Activated CD4-positive, CD25-positive, alpha-beta regulatory T cell treated with anti-CD3 and anti-CD28 coated beads, Interleukin-2, amount 50 U/mL, for 24 hours (primary cell): ENCODE measurements around the gene SDCCAG8.

ENCODE experiments used
- ATAC-seq, 2 donors: fragments of 150-1000 bp; cut with Tn5 transposase; one replicate each; pipeline ENCODE4 v1.10.0; 2021; ENCODE audit warnings: mild to moderate bottlenecking in 1 of 2, moderate library complexity in 1 of 2

The SDCCAG8 gene

DNA sequence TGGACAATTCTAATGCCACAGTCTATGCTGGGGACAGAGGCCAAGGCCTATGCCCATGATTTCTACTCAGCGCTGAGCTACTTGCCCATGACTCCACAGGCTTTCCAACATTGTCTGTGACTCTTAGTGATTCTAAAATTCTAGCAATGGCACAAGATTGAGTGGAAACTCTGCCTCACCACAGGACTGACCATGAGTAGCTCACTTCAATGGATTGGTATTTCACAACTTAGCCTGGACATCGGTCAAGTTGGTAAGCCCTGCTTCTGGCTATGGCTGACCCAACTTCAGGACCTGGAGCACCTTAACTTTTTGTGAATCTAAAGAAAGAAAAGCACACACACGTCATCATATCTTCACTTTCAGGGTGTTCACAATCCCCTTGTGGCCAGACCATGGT, 255.1 kb downstream of the SDCCAG8 start:
- no peak for ATAC-seq

DNA sequence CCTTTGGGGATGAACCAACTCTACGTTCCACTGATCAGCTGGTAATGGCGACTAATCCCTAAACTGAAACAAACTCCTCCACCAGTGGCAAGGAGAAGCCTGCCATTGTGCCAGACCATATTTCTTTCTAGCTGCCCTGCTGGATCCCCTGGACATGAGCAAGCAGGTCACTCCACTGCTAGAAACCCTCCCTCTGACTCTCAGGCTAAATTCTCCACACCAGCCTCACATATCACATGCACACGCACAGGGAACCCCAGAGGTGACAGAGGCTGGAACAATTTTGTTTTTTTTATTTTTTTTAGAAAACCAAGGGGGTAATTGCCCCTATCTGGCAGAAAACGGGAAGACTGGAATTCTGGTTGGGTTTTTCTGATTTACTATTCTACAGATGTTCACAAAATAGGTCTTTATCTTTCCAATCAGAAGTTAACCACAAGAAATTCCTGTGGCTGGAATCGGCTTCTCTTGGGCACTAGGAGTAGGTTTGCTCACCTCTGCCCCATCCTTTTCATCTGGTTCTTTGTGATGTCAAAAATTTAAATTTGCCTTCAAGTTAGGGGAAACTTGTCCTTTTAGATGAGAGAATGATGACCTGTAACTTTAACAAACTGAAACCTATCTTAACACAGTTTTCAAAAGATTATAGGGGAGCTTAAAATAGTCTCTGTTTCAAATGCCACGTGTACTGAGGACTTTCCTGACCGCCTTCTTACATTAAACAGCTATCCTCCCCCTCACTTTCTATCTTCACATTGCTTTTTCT, 258.1 kb downstream of the SDCCAG8 start:
- ATAC-seq: no peak

DNA sequence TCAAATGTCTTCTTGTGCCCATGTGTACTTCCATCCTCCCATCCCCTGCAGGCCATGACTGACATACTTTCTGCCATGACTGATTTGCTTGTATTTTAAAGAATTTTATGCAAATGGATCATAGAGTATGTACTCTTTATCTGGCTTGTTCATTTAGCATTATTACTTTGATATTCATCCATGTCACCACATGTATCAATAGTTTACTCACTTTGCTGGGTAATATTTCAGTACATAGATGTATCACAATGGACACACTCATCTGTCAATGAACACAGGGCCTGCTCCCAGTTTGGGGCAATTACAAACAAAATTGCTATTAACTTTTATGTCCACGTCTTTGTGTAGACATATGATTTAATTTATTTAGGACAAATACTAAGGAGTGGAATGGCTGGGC, 259.1 kb downstream of the SDCCAG8 start:
- peak in 1 of 2 donors; percentile 24 for ATAC-seq

GRCh38 chr1:243520831-243521230, 265.0 kb downstream of the SDCCAG8 start:
- no peak for ATAC-seq

GRCh38 chr1:243523766-243524165, 267.9 kb downstream of the SDCCAG8 start:
- ATAC-seq: no peak

DNA sequence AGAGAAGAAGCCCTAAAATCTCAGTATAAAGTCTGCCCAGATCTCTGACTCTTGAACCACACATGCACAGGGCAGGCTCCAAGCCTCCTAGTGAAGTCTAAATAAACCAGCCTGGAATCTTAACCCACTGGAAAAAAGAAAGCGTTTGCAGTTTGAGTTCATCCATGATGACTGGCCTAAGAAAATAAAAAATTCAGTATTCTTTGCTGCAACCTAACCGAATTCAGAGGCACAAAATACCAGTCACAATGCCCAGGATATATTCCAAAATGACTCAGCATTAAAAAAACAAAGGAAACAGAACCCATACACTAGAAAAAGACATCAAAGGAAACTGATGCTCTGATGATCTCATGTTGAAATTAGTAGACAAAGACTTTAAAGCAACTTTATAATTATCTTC, 269.2 kb downstream of the SDCCAG8 start:
- ATAC-seq: no peak

DNA sequence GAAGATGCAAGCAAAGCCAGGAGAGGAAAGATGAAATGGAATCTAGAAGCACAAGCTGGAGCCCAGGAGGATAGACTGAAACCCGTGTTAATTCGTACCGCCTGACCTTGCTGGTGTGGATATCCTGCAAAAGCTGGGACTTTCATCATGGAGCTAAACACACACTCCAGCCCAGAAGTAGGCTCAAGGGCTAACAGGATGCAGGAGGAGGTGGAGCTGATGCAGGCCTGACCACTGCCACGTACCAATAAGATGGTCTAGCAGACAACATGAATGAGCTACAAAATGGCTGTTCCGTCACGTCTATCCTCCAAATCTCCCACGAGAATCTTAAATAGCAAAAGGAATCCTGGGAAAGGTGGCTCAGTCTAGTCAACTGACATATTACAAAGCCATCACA, 270.3 kb downstream of the SDCCAG8 start:
- no peak for ATAC-seq

GRCh38 chr1:243528459-243529121, 272.7 kb downstream of the SDCCAG8 start:
- ATAC-seq: no peak

DNA sequence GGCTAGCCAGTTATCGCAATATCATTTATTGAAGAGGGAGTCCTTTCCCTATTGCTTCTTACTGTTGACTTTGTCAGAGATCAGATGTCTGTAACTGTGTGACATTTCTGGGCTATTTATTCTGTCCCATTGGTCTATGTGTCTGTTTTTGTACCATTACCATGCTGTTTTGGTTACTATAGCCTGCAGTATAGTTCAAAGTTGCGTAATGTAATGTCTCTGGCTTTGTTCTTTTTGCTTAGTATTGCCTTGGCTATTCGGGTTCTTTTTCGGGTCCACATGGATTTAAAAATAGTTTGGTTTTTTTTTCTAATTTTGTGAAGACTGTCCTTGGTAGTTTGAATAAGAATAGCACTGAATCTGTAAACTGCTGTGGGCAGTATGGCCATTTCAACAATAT, 273.7 kb downstream of the SDCCAG8 start:
- no peak for ATAC-seq

GRCh38 chr1:243535014-243535413, 279.2 kb downstream of the SDCCAG8 start:
- no peak for ATAC-seq

- no peak for ATAC-seq
Measured at GRCh38 chr1:243539636-243540035, 283.8 kb downstream of the SDCCAG8 start.

- ATAC-seq: no peak
Measured at GRCh38 chr1:243542739-243543415, 287.0 kb downstream of the SDCCAG8 start.

- no peak for ATAC-seq
Measured at GRCh38 chr1:243543501-243543900, 287.7 kb downstream of the SDCCAG8 start.

DNA sequence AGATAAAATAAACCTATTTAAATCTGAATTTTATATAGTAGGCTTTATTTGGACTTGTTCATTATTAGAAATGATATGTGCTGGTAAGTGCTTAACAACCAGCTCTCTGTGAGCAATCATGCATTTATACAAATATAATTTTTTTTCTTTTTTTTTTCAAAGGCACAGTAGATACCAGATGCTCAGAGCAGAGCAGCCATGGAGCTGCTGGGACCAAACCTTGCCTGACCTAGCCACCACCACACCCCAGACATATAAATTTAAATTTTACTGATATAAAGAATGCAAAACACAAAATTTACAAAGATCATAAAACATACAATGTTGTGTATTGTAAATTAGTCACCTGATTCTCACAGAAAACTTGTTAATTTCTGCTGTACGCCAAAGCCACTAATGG, 290.6 kb downstream of the SDCCAG8 start:
- ATAC-seq: no peak

GRCh38 chr1:243547891-243548290, 292.1 kb downstream of the SDCCAG8 start:
- ATAC-seq: no peak

DNA sequence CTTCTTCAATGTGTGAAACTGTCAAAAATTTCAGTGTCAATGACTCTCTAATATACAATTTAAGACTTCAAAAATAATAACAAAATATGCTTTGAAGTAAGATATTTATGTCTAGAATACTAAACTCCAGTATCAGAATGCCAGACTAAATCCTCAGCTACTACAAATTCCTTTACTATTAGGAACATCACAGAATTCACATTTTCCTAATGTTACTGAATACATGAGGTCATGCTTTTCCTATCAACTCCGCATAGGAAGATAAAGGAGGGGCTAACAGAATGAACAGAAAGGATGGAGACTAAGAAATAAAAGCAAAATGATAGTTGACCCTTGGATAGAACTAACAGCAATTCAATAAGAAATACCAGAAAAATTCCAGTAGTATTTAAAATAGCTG, 292.7 kb downstream of the SDCCAG8 start:
- ATAC-seq: no peak

- no peak for ATAC-seq
Measured at GRCh38 chr1:243549108-243549507, 293.3 kb downstream of the SDCCAG8 start.
